Caco-2 (cell line): Measurements from ENCODE around the gene DBH. TPM values are rescaled to one million over a fixed set of nuclear protein-coding genes. Genes with fewer than 3 reads are reported as not detected.

Source experiments
- BruUV-seq: library from RNA; stranded (reverse); fragments of 400-500 nt; replicated peaks from 2 replicates; lab custom pipeline; 2021; lab: Mats Ljungman, UMichigan
- CTCF ChIA-PET: fragments of 300-600 bp; sonication (Branson Sonifier 250); formaldehyde crosslinking; loops from one replicate; lab custom pipeline; 2022; ENCODE audit warnings: antibody characterized with exemption; lab: Charles Lee
- POLR2A ChIA-PET: fragments of 300-600 bp; sonication (Branson Sonifier 250); formaldehyde crosslinking; loops from one replicate; lab custom pipeline; 2022; ENCODE audit warnings: antibody characterized with exemption; lab: Charles Lee
- DNase-seq, 2 experiments: peaks; one replicate each; pipeline versions ENCODE4 v3.0.0 to v3.0.0-alpha.2; 2020 to 2022
- H3K27me3 ChIP-seq: replicated peaks from 2 replicates; pipeline ENCODE4 v1.6.0; 2011; ENCODE audit warnings: low read length; ENCODE audit not compliant: control insufficient read depth, insufficient read depth
- H3K36me3 ChIP-seq: 2 replicates; pipeline ENCODE4 v1.5.1; 2011; ENCODE audit warnings: low read length; ENCODE audit not compliant: control insufficient read depth, insufficient read depth
- H3K4me1 ChIP-seq: fragments of 250-450 bp; sonication (Bioruptor Pico); 2 replicates; pipeline ENCODE4 v1.5.1; 2020; ENCODE audit warnings: mild to moderate bottlenecking
- H3K4me3 ChIP-seq: 2 replicates; pipeline ENCODE4 v1.5.1; 2011; ENCODE audit warnings: low read depth, mild to moderate bottlenecking, control low read depth, low read length
- H3K9me3 ChIP-seq: fragments of 250-450 bp; sonication (Bioruptor Pico); 2 replicates; pipeline ENCODE4 v1.5.1; 2020; ENCODE audit warnings: mild to moderate bottlenecking, moderate library complexity
- H3K27ac Mint-ChIP-seq: one replicate; pipeline ENCODE4 v1.8.0; 2022; ENCODE audit warnings: mixed read lengths; ENCODE audit not compliant: unreplicated experiment
- H3K27me3 Mint-ChIP-seq: one replicate; pipeline ENCODE4 v1.8.0; 2022; ENCODE audit warnings: mixed read lengths; ENCODE audit not compliant: insufficient read depth, unreplicated experiment
- H3K36me3 Mint-ChIP-seq: one replicate; pipeline ENCODE4 v1.8.0; 2022; ENCODE audit warnings: mild to moderate bottlenecking, mixed read lengths; ENCODE audit not compliant: insufficient read depth, unreplicated experiment
- H3K4me1 Mint-ChIP-seq: one replicate; pipeline ENCODE4 v1.8.0; 2022; ENCODE audit warnings: low read depth, mixed read lengths; ENCODE audit not compliant: unreplicated experiment
- H3K4me3 Mint-ChIP-seq: one replicate; pipeline ENCODE4 v1.8.0; 2022; ENCODE audit warnings: mild to moderate bottlenecking, moderate library complexity, mixed read lengths; ENCODE audit not compliant: unreplicated experiment
- H3K9me3 Mint-ChIP-seq: one replicate; pipeline ENCODE4 v1.8.0; 2022; ENCODE audit warnings: mixed read lengths; ENCODE audit not compliant: unreplicated experiment
- intact Hi-C: fragments of 100-400 bp; cut with micrococcal nuclease; formaldehyde crosslinking; loops from one replicate; pipeline ENCODE4 v1.10.0; 2022; ENCODE audit not compliant: unreplicated experiment
- total RNA-seq: library from RNA; stranded (reverse); gene quantifications from 2 replicates; pipeline ENCODE4 v1.2.3, GENCODE V29; 2022
- TF ChIP-seq, protein P1 (sequence below), 2 experiments: fragments of 200-600 bp in 1 of 2; IDR thresholded peaks; 1 replicate in 1 of 2; 2 replicates in 1 of 2; pipeline versions ENCODE4 v1.5.1 to v1.8.0; 2011 to 2022; ENCODE audit warnings: antibody characterized with exemption in 1 of 2, control low read depth in 1 of 2, inconsistent platforms in 1 of 2, low read depth in 1 of 2, low read length in 1 of 2, mild to moderate bottlenecking in 1 of 2, moderate library complexity in 1 of 2; ENCODE audit not compliant: insufficient read depth in 1 of 2, severe bottlenecking in 1 of 2, unreplicated experiment in 1 of 2

Gene DBH
- total RNA-seq, 1 experiment from 2014 or later: not detected

- intact Hi-C loops: no loop called here
- Mint-ChIP-seq H3K4me3 (no peak overlapping the region), H3K27ac (no peak overlapping the region), H3K36me3 (no peaks in the 10 kb centered on the region), H3K9me3 (peaks cover 16% of the 10 kb centered on the region), H3K27me3 (peaks cover 7% of the 10 kb centered on the region), H3K4me1 (no peaks in the 10 kb centered on the region)
- Histone ChIP-seq H3K27me3 (no peaks in the 10 kb centered on the region), H3K4me1 (no peaks in the 10 kb centered on the region), H3K36me3 (no peaks in the 10 kb centered on the region), H3K4me3 (no peak overlapping the region), H3K9me3 (peaks cover 10% of the 10 kb centered on the region)
- ChIA-PET POLR2A (no interaction called here), CTCF (no interaction called here)
- BruUV-seq: no TSS peak
- TF ChIP-seq, protein P1, sequence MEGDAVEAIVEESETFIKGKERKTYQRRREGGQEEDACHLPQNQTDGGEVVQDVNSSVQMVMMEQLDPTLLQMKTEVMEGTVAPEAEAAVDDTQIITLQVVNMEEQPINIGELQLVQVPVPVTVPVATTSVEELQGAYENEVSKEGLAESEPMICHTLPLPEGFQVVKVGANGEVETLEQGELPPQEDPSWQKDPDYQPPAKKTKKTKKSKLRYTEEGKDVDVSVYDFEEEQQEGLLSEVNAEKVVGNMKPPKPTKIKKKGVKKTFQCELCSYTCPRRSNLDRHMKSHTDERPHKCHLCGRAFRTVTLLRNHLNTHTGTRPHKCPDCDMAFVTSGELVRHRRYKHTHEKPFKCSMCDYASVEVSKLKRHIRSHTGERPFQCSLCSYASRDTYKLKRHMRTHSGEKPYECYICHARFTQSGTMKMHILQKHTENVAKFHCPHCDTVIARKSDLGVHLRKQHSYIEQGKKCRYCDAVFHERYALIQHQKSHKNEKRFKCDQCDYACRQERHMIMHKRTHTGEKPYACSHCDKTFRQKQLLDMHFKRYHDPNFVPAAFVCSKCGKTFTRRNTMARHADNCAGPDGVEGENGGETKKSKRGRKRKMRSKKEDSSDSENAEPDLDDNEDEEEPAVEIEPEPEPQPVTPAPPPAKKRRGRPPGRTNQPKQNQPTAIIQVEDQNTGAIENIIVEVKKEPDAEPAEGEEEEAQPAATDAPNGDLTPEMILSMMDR (IDR thresholded peaks at IDR 0.05; ENCODE audit: insufficient read depth in 1 of 2, low read depth in 1 of 2, low read length in 1 of 2, severe bottlenecking in 1 of 2, unreplicated experiment in 1 of 2): no peak
- DNase-seq: no peak
Measured at GRCh38 chr9:133627341-133627740, 8.8 kb upstream of the DBH start.

DNA sequence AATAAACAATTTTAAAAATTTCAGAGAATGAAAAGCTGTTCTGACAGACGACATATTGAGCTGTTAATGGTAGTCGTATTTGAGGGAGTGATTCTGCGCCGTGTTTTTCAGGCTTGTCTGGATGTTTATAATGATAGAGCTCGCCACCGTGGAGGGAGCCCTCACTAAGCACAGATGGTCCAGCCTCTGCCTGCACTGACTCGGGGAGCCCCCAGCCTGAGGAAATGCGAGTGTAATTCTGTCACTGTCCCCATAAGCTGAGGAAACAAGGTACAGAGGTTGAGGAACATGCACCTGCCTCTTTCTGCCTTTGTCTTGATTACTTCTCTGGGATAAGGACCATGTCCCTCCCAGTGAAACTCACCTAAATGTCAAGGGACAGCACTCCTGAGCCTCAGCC, 7.4 kb upstream of the DBH start:
- Mint-ChIP-seq H3K4me1 (no peaks in the 10 kb centered on the region), H3K9me3 (peaks cover 16% of the 10 kb centered on the region), H3K27ac (no peak overlapping the region), H3K36me3 (no peaks in the 10 kb centered on the region), H3K27me3 (peaks cover 10% of the 10 kb centered on the region), H3K4me3 (no peak overlapping the region)
- no peak for DNase-seq
- TF ChIP-seq, protein P1 (IDR thresholded peaks at IDR 0.05; ENCODE audit: insufficient read depth in 1 of 2, low read depth in 1 of 2, low read length in 1 of 2, severe bottlenecking in 1 of 2, unreplicated experiment in 1 of 2): no peak
- H3K9me3 ChIP-seq: peaks cover 10% of the 10 kb centered on the region
- no peaks in the 10 kb centered on the region for H3K36me3 ChIP-seq
- H3K27me3 ChIP-seq: no peaks in the 10 kb centered on the region
- intact Hi-C loops: no loop called here
- POLR2A ChIA-PET: no interaction called here
- H3K4me3 ChIP-seq: no peak overlapping the region
- BruUV-seq: no TSS peak
- H3K4me1 ChIP-seq: no peaks in the 10 kb centered on the region
- CTCF ChIA-PET: no interaction called here

DNA sequence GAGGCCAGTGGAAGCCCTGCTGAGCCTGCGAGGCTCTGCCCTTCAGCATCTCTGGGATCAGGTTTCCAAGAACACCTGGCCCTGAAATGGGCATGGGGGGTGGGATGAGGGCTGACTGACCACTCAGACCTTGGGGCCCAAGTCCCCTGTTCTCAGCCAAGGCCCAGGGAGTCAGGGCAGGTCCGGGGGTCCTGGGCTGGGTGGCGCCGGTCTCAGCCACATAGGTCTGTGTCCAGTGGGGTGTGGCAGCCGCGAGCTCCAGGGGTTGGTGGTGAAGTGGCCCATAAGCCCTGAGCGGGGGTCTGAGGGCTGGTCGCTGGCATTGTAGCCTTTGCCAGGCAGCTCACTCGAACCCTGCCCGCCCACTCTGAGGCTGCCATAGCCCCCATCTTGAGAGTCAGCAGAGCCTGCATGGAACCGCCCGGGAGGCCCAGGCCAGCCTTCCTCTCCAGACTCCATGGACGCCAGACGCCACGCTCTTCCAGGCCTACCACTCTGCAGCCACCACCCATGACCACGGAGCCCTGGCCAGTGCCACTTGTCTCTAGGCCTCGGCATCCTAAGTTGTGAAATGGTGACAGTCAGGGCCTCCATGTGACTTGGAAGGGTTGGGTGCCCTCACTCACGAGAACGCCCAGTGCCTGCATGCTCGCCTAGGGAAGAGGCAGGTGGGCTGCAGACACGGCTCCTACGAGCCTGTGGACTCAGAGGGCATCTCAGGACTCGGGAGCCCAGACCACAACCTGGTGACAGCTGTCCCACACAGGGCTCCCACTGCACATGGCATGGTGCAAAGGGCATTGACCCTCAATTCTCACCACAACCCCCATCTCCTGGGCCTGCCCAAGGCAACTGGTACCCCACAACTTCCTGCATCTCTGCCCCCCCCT, 6.7 kb upstream of the DBH start:
- peaks cover 16% of the 10 kb centered on the region for H3K9me3 Mint-ChIP-seq
- POLR2A ChIA-PET: no interaction called here

More for the DNA sequence above, 6.7 kb upstream of the DBH start:
- Mint-ChIP-seq H3K4me1 (no peaks in the 10 kb centered on the region), H3K36me3 (no peaks in the 10 kb centered on the region), H3K4me3 (no peak overlapping the region), H3K27ac (no peak overlapping the region), H3K27me3 (peaks cover 12% of the 10 kb centered on the region)
- DNase-seq: no peak
- no peak overlapping the region for H3K4me3 ChIP-seq
- TF ChIP-seq, protein P1 (IDR thresholded peaks at IDR 0.05; ENCODE audit: insufficient read depth in 1 of 2, low read depth in 1 of 2, low read length in 1 of 2, severe bottlenecking in 1 of 2, unreplicated experiment in 1 of 2): no peak
- intact Hi-C loops: no loop called here
- CTCF ChIA-PET: no interaction called here
- H3K9me3 ChIP-seq: peaks cover 10% of the 10 kb centered on the region
- no peaks in the 10 kb centered on the region for H3K4me1 ChIP-seq
- no peaks in the 10 kb centered on the region for H3K36me3 ChIP-seq
- BruUV-seq: no TSS peak
- no peaks in the 10 kb centered on the region for H3K27me3 ChIP-seq
